Stimulated activated CD4-positive, alpha-beta T cell treated with anti-CD3 and anti-CD28 coated beads, Interleukin-4, amount 100 ng/mL, for 1 hour (primary cell): ENCODE data around the gene NME4.

Source experiments
- DNase-seq: peaks from one replicate; pipeline ENCODE4 v3.0.0-alpha.2; 2020

The NME4 gene

GRCh38 chr16:440627-441026 lies 43.6 kb downstream of the NME4 start:
- DNase-seq = no peak

GRCh38 chr16:441447-441846 lies 44.4 kb downstream of the NME4 start:
- DNase-seq = no peak

- DNase-seq = no peak
These were observed 46.0 kb downstream of the NME4 start for GRCh38 chr16:442976-443375.

- no peak for DNase-seq
These were observed 47.0 kb downstream of the NME4 start for GRCh38 chr16:444027-444426.

DNA sequence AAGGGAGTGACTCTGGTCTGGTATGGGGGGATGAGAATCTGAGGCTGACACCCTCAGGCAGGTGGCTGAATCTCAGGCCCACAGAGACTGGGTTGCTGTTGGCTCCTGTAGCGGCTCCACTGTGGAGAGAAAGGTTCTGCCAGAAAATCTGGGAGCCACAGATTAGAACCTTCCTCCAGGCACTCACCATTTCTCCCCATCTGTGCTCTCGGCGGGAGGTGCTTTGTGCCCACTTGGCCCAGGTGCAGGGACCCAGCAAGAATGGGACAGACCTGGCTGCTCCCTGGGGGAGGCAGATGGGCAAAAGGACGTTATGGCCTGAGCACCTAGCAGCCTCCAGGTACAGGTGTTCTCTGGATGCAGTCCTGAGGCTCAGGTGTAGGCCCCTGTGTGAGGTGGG lies 48.6 kb downstream of the NME4 start:
- no peak for DNase-seq
